Measurements from ENCODE around the gene ICA1.
"Not testable (repeated sequence)": the region's sequence is repeated elsewhere in the genome, so short reads cannot be mapped to it uniquely, and the experiment has no call there.

Gene ICA1

DNA sequence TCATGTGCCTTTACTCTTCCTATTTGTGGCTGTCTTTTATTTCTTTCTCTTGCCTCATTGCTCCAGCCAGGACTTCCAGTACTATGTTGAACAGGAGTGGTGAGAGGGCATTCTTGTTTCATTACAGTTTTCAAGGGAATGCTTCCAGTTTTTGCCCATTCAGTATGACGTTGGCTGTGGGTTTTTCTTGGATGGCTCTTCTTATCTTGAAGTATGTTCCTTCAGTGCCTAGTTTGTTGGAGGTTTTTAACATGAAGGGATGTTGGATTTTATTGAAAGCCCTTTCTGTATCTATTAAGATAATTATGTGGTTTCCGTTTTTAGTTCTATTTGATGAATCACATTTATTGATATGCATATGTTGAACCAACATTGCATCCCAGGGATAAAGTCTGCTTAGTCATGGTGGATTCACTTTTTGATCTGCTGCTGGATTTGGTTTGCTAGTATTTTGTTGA lies 196.6 kb downstream of the ICA1 start:
- no peak overlapping the region for H3K4me3 ChIP-seq (ENCODE audit: low read depth, low read length)
- TF ChIP-seq, protein P1, sequence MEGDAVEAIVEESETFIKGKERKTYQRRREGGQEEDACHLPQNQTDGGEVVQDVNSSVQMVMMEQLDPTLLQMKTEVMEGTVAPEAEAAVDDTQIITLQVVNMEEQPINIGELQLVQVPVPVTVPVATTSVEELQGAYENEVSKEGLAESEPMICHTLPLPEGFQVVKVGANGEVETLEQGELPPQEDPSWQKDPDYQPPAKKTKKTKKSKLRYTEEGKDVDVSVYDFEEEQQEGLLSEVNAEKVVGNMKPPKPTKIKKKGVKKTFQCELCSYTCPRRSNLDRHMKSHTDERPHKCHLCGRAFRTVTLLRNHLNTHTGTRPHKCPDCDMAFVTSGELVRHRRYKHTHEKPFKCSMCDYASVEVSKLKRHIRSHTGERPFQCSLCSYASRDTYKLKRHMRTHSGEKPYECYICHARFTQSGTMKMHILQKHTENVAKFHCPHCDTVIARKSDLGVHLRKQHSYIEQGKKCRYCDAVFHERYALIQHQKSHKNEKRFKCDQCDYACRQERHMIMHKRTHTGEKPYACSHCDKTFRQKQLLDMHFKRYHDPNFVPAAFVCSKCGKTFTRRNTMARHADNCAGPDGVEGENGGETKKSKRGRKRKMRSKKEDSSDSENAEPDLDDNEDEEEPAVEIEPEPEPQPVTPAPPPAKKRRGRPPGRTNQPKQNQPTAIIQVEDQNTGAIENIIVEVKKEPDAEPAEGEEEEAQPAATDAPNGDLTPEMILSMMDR (IDR thresholded peaks at IDR 0.05; ENCODE audit: borderline replicate concordance, insufficient read depth, low read depth, low read length) = no peak

DNA sequence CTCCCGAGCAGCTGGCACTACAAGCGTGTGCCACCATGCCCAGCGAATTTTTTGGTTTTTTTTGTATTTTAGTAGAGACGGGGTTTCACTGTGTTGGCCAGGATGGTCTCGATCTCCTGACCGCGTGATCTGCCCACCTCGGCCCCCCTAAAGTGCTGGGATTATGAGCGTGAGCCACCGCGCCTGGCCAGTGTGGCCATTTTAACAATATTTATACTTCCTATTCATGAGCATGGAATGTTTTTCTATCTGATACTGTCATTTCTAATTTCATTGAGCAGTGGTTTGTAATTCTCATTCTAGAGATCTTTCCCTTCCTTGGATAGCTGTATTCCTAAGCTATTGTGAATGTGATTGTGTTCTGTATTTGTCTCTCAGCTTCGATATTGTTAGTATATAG lies 197.1 kb downstream of the ICA1 start:
- TF ChIP-seq, protein P1 (IDR thresholded peaks at IDR 0.05; ENCODE audit: borderline replicate concordance, insufficient read depth, low read depth, low read length) = no peak
- no peak overlapping the region for H3K4me3 ChIP-seq (ENCODE audit: low read depth, low read length)

DNA sequence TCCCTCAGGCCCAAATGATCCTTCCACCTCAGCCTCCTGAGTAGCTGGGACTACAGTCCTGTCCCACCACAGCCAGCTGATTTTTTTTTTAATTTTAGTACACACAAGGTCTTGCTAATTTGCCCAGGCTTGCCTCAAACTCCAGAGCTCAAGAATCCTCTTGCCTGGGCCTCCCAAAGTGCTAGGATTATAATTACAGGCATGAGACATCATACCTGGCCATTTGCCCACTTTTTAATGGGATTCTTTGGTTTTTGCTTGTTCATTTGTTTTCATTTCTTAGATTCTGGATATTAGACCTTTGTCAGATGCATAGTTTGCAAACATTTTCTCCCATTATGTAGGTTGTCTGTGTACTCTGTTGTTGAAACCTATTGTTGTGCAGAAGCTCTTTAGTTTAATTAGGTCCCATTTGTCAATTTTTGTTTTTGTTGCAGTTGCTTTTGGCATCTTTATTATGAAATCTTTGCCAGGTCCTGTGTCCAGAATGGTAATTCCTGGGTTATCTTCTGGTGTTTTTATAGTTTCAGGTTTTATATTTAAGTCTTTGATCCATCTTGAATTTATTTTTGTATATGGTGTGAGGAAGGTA lies 198.2 kb downstream of the ICA1 start:
- no peak overlapping the region for H3K4me3 ChIP-seq (ENCODE audit: low read depth, low read length)
- TF ChIP-seq, protein P1 (IDR thresholded peaks at IDR 0.05; ENCODE audit: borderline replicate concordance, insufficient read depth, low read depth, low read length) = no peak

DNA sequence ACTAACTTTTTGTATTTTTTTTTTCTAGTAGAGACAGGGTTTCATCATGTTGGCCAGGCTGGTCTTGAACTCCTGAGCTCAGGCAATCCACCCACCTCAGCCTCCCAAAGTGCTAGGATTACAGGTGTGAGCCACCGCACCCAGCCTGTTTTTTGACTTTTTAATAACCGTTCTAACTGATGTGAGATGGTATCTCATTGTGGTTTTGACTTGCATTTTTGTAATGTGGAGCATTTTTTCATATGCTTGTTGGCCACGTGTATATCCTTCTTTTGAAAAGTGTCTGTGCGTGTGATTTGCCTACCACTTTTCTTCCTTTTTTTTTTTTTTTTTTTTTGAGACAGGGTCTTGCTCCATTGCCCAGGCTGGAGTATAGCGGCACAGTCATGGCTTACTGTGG lies 198.7 kb downstream of the ICA1 start:
- H3K4me3 ChIP-seq (ENCODE audit: low read depth, low read length) = not testable (repeated sequence)

Data from GM12875 (cell line).